ENCODE data around the gene SATB1.

SATB1 gene

GRCh38 chr3:18349197-18349798, 75.8 kb downstream of the SATB1 start:
- no peak for DNase-seq

DNA sequence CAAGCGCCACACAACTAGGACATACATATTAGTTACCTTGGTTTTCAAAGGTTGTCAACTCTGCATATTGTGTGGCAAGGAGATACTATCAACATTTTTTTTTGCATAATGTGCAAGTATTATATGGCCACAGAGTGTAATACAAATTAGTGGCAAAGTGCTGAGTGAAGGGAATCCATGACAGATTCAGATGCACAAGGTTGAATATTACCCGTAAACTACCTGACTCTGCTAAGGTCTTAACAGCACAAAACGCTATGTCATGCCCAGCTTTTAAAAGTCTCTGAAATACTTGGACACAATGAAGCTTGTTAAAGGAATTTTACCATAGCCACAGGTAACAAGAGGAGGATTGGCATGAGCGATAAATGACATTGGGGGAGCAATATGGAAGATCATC, 79.0 kb downstream of the SATB1 start:
- DNase-seq = no peak

- DNase-seq = no peak
Observed at GRCh38 chr3:18345015-18345367, 80.1 kb downstream of the SATB1 start.

GRCh38 chr3:18344306-18345014, 80.7 kb downstream of the SATB1 start:
- no peak for DNase-seq

- DNase-seq = no peak
Observed at GRCh38 chr3:18343809-18344208, 81.3 kb downstream of the SATB1 start.

DNA sequence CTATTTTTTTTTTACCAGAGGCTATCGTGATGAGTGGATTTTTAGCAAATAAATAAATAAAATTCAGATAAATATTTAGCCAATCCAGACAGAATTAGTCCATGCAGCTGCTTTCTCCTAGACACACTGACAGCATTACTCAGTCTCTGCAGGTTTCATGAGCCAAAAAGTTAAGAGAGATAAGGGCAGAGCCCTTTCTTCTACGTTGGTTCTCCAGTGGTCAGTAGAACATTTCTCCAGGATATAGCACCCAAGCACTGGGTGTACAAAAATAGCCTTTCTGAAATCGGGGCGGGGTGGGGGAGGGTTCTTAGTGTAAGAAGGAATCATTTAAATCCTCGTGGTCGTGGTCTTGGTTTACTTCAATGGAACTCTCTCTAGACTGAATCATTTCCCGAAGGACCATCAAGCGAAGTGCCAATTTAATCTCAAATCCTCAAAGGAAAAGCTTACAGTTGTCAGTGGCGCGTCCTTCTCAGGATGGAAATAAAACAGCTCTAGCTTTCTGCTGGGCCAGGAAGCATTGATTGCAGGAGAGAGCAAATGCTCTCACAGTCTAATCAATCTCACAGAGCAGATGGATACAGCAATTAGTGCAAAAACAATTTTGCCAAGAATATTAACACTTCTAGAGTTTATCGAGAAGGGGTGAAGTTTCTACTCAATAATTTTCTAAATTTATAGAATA, 86.2 kb downstream of the SATB1 start:
- DNase-seq = no peak

GRCh38 chr3:18337231-18337630, 87.9 kb downstream of the SATB1 start:
- no peak for DNase-seq

- no peak for DNase-seq
Observed at GRCh38 chr3:18334837-18335601, 90.1 kb downstream of the SATB1 start.

- DNase-seq = peak in 1 of 2 experiments; percentile 16
Observed at GRCh38 chr3:18330772-18331441, 94.2 kb downstream of the SATB1 start.

- no peak for DNase-seq
Observed at GRCh38 chr3:18308096-18308650, 117.0 kb downstream of the SATB1 start.

DNA sequence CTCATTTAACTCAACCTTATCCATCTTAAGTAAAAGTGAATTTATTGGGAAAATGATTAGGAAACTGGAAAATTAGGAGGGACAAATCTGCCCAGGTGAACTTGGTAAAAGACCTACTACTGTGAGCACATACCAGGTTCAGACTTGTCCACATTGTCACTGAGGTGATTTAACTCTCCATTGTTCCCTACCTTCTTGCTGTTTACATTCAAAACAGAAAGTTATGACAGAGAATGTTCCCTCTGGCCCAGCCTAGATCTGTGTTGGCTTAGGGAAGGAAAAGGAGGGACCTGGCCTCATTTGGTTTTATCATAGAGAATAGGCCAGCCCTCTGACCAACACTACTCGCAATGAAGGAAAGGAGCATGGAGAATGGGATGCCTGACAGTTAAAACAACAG, 117.6 kb downstream of the SATB1 start:
- no peak for DNase-seq

GRCh38 chr3:18302517-18302916, 122.6 kb downstream of the SATB1 start:
- no peak for DNase-seq

DNA sequence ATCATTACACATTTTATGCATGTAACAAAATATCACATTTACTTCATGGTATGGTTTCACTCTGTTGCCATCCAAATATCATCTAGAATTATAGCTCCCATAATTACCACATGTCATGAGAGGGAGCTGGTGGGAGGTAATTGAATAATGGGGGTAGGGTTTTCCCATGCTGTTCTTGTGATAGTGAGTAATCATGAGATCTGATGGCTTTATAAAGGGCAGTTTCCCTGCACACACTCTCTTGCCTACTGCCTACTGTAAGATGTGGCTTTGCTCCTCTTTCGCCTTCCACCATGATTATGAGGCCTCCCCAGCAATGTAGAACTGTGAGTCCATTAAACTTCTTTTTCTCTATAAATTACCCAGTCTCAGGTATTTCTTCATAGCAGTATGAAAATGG, 123.4 kb downstream of the SATB1 start:
- DNase-seq = no peak

DNA sequence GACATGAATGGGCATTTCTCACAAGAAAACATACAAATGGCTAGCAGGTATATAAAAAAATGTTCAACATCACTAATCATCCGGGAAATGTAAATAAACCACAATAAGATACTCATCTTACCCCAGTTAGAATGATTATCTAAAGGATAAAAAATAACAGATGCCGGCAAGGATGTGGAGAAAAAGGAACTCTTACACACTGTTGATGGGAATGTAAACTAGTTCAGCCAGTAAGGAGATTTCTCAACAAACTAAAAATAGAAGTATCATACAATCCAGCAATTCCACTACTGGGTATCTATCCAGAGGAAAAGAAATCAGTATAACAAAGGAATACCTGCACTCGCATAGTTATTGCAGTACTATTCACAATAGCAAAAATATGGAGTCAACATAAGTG, 124.2 kb downstream of the SATB1 start:
- DNase-seq = no peak

- DNase-seq = no peak
Observed at GRCh38 chr3:18297126-18297525, 128.0 kb downstream of the SATB1 start.

Data from SHP77 (cell line).